CD1c-positive myeloid dendritic cell (primary cell): ENCODE data around the gene DCDC2C.

Experiments
- DNase-seq: peaks from one replicate; pipeline ENCODE4 v3.0.0-alpha.2; 2016; ENCODE audit errors: extremely low spot score

DCDC2C gene

DNA sequence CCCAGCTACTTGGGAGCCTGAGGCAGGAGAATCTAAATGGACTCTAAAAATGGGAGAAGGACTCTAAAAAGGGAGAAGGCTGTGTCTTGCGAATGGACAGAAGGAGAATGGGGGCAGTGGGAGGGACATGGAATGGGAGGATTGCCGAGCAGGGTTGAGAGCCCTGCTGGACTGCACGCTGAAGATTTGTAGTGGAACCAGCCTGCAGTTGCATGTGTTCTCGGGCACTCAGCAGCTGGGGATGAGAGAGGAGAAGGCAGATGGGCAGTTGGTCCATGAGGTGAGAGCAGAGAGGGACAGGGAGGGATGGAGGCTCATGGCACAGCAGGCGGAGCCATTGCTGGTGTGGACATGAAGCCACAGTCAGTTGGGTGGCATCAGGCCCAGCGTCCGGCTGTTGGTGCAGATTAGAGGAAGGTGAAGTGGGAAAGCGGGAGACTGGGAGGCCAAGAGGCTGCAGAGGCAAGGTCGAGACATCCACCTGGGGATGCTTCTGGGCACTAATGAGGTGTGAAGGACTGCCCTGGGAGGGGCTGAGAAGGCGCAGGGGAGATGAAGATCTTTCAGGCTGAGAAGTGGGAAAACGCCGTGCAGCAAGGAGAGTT, 40.7 kb downstream of the DCDC2C start:
- no peak for DNase-seq

GRCh38 chr2:3745920-3746319, 42.5 kb downstream of the DCDC2C start:
- no peak for DNase-seq

DNA sequence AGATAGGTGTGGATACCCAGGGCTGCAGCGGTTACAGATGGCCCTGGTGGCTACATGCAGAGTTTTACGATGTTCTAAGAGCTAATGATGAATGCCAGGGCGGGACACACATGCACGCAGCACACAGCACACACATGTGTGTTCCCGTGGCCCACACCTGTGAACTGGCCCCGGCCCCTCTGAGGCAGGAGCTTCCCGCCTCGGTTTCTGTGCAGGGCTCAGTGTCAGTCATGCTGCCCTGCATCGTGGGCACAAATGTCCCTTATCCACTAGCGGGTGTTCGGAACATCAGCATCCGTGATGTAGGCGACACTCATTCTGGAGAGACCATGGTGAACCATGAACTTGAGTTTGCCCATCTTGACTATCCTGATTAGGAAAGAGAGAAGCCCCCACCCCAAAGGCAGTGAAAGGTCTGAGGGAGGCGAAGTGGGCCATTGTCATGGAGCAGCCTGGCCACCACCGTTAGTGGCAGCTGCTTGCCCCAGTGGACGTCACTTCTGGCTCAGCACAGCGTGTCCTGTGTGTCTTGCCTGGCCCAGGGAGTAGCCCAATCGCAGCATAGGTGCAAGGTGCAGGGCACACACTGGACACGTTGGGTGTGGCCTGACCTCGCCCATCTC, 43.8 kb downstream of the DCDC2C start:
- DNase-seq: no peak

GRCh38 chr2:3747826-3748225, 44.5 kb downstream of the DCDC2C start:
- no peak for DNase-seq

DNA sequence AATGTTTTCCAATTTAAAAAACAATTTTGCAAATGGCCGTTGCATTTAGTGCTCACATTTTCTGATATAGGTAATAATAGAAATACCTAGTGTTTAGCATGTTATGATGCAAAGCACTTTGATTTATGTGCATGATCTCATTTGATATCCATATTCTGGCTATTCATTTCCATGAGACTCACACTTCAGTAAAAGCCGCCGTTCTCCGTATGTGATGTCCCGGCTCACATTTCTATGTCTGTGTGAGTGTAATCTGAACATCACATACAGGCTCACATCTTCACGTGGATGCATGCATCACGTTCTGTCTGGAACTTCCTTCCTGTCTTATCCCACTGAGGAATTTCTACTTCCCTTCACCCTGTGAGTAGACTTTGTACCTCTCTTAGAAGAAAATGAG, 45.8 kb downstream of the DCDC2C start:
- no peak for DNase-seq

DNA sequence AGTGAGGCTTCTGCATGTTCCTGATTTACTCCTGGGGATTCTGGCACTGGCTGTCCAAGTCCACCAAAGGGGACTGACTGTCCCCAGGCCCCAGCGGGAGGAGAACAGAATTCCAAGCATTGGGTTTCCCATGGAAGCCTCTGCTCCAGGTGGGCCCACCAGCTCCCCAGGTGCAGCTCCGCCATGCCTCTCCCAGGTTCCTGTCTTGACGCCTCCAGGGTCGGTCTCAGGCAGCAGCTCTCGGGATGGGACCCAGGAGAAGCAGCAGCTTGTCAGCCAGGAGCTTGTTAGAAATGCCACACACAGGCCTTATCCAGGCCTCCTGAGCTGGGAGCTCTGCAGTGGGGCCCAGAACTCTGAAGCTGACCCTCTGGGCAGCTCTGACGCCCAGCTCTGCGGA, 47.9 kb downstream of the DCDC2C start:
- no peak for DNase-seq

DNA sequence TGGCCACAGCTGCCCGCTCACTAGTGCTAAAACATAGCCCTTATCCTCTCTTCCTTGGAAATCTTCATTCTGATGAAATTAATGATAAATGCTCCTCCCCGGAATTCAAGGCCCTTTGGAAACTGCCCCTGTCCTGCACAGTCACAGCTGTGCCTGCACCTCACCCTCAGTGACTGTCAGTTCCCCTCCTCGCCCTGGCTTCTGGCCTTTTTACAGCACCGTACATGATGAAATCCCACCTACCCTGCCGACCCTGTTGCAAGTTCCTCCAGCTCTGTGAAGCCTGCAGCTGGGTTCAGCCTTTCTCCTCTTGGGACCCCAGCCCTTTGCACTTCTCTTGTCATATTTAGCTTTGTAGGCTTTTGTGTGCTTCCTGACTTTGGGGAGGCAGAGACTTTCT, 48.4 kb downstream of the DCDC2C start:
- no peak for DNase-seq

DNA sequence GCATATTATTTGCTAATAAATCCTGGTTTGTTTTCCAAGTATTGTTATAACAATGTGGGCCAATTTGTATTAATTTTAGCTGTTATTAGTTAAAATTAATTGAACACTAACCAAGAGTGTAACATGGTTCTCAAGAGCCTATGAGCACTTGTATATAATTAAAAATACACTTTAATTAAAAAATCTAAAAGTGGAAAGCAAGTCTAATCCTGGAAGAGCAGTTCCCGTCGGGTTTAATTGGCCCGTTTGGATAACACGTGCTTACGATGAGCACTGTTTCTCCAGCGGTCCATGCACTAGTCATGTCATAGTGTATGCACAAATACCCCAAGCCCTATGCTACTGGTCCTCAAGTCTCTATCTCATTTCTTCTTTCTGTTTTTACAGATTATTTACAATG, 49.0 kb downstream of the DCDC2C start:
- no peak for DNase-seq

GRCh38 chr2:3753561-3753960, 50.2 kb downstream of the DCDC2C start:
- no peak for DNase-seq

DNA sequence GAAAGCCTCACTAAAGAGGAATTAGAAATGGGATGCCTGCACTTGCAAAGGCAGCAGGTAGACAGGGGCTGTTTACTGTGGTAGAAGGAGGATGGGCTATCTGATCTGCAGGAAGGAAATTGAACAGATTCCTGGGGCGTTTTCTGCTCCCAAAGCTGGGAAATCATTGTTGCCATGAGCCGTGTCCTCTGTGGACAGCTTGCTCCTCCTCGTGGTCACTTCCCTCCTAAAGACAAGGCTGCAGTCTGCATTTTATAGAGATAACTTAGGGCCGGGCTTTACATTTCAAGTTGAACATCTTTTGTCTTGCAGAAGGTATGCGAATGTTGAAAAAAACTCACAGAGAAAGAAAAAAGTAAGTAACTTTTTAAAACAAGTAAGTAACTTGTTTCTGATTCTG, 50.9 kb downstream of the DCDC2C start:
- DNase-seq: no peak

GRCh38 chr2:3754795-3755194, 51.4 kb downstream of the DCDC2C start:
- DNase-seq: no peak

DNA sequence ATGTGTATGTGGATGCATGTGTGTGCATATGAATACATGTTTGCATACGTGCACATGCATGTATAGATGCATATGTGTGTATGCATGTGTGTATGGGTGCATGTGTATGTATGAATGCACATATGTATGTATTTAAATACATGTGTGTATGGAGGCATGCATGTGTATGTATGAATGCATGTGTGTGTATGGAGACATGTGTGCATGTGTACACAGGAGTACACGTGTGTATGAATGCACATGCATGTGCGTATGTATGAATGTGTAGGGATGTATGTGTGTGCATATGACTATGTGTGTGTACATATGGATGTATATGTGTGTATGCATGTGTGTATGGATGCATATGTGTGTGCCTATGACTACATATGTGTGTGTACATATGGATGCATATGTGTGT, 51.9 kb downstream of the DCDC2C start:
- no peak for DNase-seq

GRCh38 chr2:3756306-3756705, 52.9 kb downstream of the DCDC2C start:
- no peak for DNase-seq

- DNase-seq: no peak
Measured at GRCh38 chr2:3758906-3759305, 55.5 kb downstream of the DCDC2C start.

- no peak for DNase-seq
Measured at GRCh38 chr2:3759331-3759730, 56.0 kb downstream of the DCDC2C start.

GRCh38 chr2:3759761-3760160, 56.4 kb downstream of the DCDC2C start:
- no peak for DNase-seq

DNA sequence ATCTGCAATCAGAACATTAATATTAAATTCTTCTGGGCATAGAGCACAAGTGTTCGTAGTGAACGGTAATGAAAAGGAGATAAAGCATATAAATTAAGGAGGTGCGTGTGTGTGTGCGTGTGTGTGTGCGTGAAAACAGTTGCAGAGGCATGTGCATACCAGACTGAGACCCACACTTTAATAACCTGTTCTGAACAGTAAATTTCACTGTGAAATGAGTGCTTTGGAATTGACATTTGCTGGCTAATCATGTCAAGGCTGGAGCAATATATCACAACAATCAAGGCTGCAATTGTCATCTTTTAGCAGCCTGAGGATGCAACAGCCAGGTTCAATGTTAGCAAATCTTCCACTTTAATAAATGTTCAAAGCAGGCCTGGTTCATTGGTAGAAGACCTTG, 57.9 kb downstream of the DCDC2C start:
- DNase-seq: no peak

DNA sequence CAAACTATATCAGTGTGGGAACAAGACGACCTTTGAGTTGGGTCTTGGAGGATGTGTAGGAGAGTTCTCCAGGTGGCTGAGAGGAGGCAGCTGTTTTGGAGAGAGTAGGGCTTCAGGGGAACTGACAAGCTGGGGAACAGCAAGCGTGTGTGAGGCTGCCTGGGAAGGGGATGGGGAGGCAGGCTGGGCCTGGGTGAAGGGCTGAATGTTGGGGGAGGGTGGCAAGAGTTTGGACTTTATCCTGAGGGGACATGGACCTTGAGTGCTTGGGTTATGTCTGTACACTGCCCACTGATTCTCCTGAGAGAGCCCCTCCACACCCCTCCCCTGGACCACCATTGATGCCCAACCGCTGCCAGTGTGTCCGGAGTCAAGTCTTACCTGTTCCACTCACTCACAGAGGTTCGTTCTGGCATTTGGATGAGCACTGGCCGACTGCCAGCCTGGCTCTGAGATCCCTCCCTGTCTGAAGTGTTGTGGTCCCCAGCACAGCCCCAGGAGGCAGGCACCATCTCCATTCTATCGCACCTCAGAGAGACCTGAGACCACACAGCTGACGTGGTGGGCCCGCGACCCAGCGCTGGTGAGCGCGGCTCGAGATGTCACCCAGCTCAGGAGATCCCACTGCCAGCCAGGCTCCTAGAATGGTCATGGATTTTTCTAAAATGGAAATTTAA, 59.5 kb downstream of the DCDC2C start:
- DNase-seq: no peak

GRCh38 chr2:3766824-3767223, 63.4 kb downstream of the DCDC2C start:
- no peak for DNase-seq

- no peak for DNase-seq
Measured at GRCh38 chr2:3768960-3769765, 65.8 kb downstream of the DCDC2C start.

DNA sequence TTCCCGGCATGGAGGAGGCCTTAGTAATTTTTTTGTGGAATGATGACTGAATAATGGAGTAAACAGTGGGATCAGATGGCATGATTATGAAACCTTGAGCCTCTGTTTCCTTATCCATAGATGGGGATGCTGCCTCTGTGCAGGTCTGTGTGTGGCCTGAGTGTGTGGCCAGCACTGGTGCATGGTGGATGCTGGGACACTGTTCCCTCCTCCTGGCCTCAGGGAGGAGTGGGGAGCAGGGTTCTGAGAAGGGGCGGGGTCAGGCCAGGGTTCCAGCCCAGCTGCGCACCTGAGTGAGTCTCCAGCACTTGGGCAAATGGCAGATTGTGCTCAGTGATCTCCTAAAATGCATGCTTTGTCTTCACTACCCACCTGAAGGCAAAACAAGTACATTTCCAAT, 66.4 kb downstream of the DCDC2C start:
- DNase-seq: no peak

DNA sequence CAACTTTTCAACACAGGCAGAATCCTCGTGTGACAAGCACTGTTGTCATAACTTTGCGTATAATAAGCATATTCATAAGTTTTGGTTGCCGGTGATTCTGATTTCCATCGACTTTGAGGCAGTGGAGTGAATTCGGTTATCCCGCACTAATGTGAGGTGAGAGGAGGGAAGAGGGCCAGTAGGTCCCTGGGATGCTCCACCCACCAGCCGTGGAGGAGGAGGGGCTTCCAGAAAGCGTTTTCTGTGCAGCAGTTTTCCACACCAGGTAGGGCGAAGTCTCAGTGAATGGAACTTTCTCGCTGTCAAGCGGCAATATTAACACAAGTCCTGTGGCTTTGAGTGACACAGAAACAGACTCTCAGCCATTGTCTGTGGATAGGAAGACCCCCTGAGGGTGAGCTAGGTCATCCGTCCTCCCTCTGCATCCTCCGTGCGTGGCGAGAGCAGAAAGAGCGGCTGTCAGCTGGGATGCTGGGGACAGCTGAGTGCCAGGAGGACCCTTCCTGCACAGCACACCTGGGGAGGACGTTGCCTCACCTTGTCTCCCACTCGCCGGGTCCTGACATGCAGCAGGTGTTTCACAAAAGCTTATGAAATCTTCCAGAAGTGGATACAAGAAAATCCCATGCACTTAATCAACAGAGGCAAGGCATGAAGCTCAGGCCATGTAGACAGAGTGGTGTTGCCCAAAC, 67.5 kb downstream of the DCDC2C start:
- DNase-seq: no peak
